Neural progenitor cell (in vitro differentiated cells): ENCODE measurements around the gene FBXL15.

Source experiments
- CTCF ChIP-seq: fragments of 200-600 bp; sonication (generic); IDR thresholded peaks from 2 replicates; pipeline ENCODE4 v1.5.1; 2017; ENCODE audit warnings: antibody characterized with exemption, mild to moderate bottlenecking
- EZH2 ChIP-seq: fragments of 200-600 bp; sonication (generic); IDR thresholded peaks from 2 replicates; pipeline ENCODE4 v1.6.1; 2017; ENCODE audit warnings: antibody characterized with exemption, mild to moderate bottlenecking, moderate library complexity
- EZH2phosphoT487 ChIP-seq: fragments of 200-600 bp; sonication (generic); IDR thresholded peaks from 2 replicates; pipeline ENCODE4 v1.6.1; 2017; ENCODE audit warnings: antibody characterized with exemption

DNA sequence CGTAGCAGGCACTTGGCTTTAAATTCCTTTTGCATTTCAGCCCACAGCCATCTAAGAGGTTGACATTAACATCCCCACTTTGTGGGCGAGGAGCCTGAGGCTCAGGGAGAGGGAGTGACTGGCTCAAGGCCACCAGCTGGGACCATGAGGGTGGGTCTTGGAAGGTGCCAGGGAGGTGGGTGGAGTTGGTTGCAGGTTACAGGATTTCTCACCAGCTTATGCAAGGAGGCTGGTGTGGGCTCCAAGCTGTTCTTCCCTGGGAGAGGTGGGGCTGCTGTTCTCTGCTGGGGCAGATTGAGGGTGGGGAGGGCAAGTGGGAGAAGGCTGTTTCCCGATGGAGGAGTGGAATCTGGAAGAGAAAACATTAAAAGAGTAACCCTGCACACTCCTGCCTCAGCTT, 44.8 kb downstream of the FBXL15 start:
- no peak for TF ChIP-seq EZH2
- no peak for TF ChIP-seq CTCF
- TF ChIP-seq EZH2phosphoT487: no peak
